ENCODE results near the gene SLC8A2.

- TF ChIP-seq POLR2A (IDR thresholded peaks at IDR 0.05) (no peak), CTCF (IDR thresholded peaks at IDR 0.05) (no peak)
These were observed 38.3 kb upstream of the SLC8A2 start for GRCh38 chr19:47509973-47510372.
